ENCODE measurements around the gene ZSCAN22. TPM values are rescaled to one million over a fixed set of nuclear protein-coding genes. Genes with fewer than 3 reads are reported as not detected.

The ZSCAN22 gene
- total RNA-seq, 1 experiment from 2014 or later, result 3.2 TPM

- TF ChIP-seq FOXP4 (CRISPR knock-in tag; IDR thresholded peaks at IDR 0.05) (no peak), NR3C1 (CRISPR knock-in tag; conservative IDR thresholded peaks at IDR 0.05; ENCODE audit: low read depth) (no peak), ATF2 (CRISPR knock-in tag; IDR thresholded peaks at IDR 0.05; ENCODE audit: borderline replicate concordance, low read depth) (no peak), CREB1 (CRISPR knock-in tag; IDR thresholded peaks at IDR 0.05) (no peak), SMAD4 (CRISPR knock-in tag; IDR thresholded peaks at IDR 0.05) (no peak), ATF1 (CRISPR knock-in tag; IDR thresholded peaks at IDR 0.05) (no peak), JUN (CRISPR knock-in tag; IDR thresholded peaks at IDR 0.05) (no peak)
These were observed 22.5 kb upstream of the ZSCAN22 start (continued) for GRCh38 chr19:58304255-58304654.

- ChIA-PET POLR2A (interaction anchor here (1.0 kb wide), 1 partner anchor 26 kb away, joined by 3 read pairs; the partner anchor contains the start of gene ZNF8), CTCF (interaction anchor here (0.5 to 0.8 kb wide), 3 partner anchors 35 to 294 kb away, joined by 4 to 8 read pairs (median 6); no protein-coding TSS in a partner anchor)
- DNase-seq (ENCODE audit: low spot score), result no peak
- peak overlapping the region; percentile 100 for H3K4me3 Mint-ChIP-seq
- no peaks in the 10 kb centered on the region for H3K27me3 Mint-ChIP-seq (ENCODE audit: low read depth)
- no peaks in the 10 kb centered on the region for H3K9me3 Mint-ChIP-seq
- peak; percentile 31 for ATAC-seq
- H3K27ac Mint-ChIP-seq, result peak overlapping the region; percentile 96
- no peak for TF ChIP-seq NR1H2 (CRISPR knock-in tag; IDR thresholded peaks at IDR 0.05)
- peaks cover 17% of the 10 kb centered on the region for H3K4me1 Mint-ChIP-seq
- H3K36me3 Mint-ChIP-seq, result peaks cover 44% of the 10 kb centered on the region
These were observed 22.1 kb upstream of the ZSCAN22 start for GRCh38 chr19:58304748-58305064.

GRCh38 chr19:58305065-58305931, 21.5 kb upstream of the ZSCAN22 start, which contains the start of gene ERVK3-1:
Gene ERVK3-1 (plus strand): TSS chr19:58305377. CDS start chr19:58312169, 6,792 bp downstream.
- ChIA-PET POLR2A (interaction anchor here (1.0 kb wide), 1 partner anchor 27 kb away, joined by 3 read pairs; the partner anchor contains the start of gene ZNF8), CTCF (interaction anchor here (0.5 to 0.9 kb wide), 4 partner anchors 34 to 294 kb away, joined by 4 to 8 read pairs (median 5); no protein-coding TSS in a partner anchor)
- Mint-ChIP-seq H3K4me1 (peaks cover 20% of the 10 kb centered on the region), H3K9me3 (no peaks in the 10 kb centered on the region), H3K27me3 (ENCODE audit: low read depth) (no peaks in the 10 kb centered on the region), H3K4me3 (peak within 1 kb of the TSS; percentile 100), H3K36me3 (peaks cover 40% of the 10 kb centered on the region), H3K27ac (peak within 1 kb of the TSS; percentile 96)
- ATAC-seq (peak; percentile 99), DNase-seq (ENCODE audit: low spot score) (peak; percentile 94)
- TF ChIP-seq ZNF396 (CRISPR knock-in tag; IDR thresholded peaks at IDR 0.05; ENCODE audit: borderline replicate concordance) (no peak), FOXP1 (CRISPR knock-in tag; IDR thresholded peaks at IDR 0.05; ENCODE audit: borderline replicate concordance) (peak; percentile 93; the same call in 1 of the 2 replicates), GRHL2 (CRISPR knock-in tag; IDR thresholded peaks at IDR 0.05; ENCODE audit: insufficient replicate concordance, severe bottlenecking) (no peak), CBFB (CRISPR knock-in tag; IDR thresholded peaks at IDR 0.05; ENCODE audit: low read depth) (no peak), ZMAT4 (CRISPR knock-in tag; IDR thresholded peaks at IDR 0.05) (peak; percentile 68; the same call in 1 of the 2 replicates), ZNF232 (CRISPR knock-in tag; IDR thresholded peaks at IDR 0.05) (peak; percentile 75; the same call in 1 of the 2 replicates), USF1 (CRISPR knock-in tag; IDR thresholded peaks at IDR 0.05) (peak; percentile 66), FOXP4 (CRISPR knock-in tag; IDR thresholded peaks at IDR 0.05) (peak; percentile 75), ZNF138 (CRISPR knock-in tag; conservative IDR thresholded peaks at IDR 0.05) (no peak), ZNF416 (CRISPR knock-in tag; IDR thresholded peaks at IDR 0.05) (no peak), ZNF281 (CRISPR knock-in tag; IDR thresholded peaks at IDR 0.05) (no peak), NFATC4 (CRISPR knock-in tag; IDR thresholded peaks at IDR 0.05) (0 out of 2 replicates have a peak, but pooled peaks have one; percentile 61), NFYB (CRISPR knock-in tag; conservative IDR thresholded peaks at IDR 0.05; ENCODE audit: low read depth) (peak; percentile 38), TCF7 (CRISPR knock-in tag; IDR thresholded peaks at IDR 0.05; ENCODE audit: low read depth) (peak; percentile 76; the same call in 1 of the 2 replicates)
